B cell (primary cell): ENCODE measurements around the gene ALOX12.

Experiments
- EZH2 ChIP-seq: IDR thresholded peaks from 2 replicates; pipeline ENCODE4 v1.6.1; 2012; ENCODE audit warnings: borderline replicate concordance, low read depth, mild to moderate bottlenecking, moderate library complexity, low read length; ENCODE audit not compliant: insufficient read depth, poor library complexity, severe bottlenecking
- TF ChIP-seq, protein P1 (sequence below): fragments of 200-600 bp; IDR thresholded peaks from one replicate; pipeline ENCODE4 v1.8.0; 2022; ENCODE audit warnings: antibody characterized with exemption, mild to moderate bottlenecking

DNA sequence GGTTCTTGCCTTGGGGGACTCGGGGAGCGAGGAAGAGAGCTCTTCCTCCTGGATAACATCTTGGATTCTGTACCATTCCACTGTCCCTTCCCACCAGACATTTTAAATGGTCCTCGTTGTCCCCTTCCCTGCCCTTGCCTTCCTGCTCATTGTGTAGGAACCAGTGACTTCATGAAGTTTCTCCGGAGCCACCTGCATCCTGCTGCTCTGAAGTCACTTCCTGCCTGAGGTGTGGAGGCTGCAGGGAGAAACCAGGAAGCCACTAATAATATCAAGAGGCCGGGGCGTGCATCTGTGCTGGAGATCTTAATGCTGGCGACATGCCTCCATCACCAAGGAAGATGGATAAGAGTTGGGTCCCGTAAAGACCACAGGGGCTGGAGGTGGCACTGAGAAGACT, 33.8 kb downstream of the ALOX12 start:
- TF ChIP-seq, protein P1, sequence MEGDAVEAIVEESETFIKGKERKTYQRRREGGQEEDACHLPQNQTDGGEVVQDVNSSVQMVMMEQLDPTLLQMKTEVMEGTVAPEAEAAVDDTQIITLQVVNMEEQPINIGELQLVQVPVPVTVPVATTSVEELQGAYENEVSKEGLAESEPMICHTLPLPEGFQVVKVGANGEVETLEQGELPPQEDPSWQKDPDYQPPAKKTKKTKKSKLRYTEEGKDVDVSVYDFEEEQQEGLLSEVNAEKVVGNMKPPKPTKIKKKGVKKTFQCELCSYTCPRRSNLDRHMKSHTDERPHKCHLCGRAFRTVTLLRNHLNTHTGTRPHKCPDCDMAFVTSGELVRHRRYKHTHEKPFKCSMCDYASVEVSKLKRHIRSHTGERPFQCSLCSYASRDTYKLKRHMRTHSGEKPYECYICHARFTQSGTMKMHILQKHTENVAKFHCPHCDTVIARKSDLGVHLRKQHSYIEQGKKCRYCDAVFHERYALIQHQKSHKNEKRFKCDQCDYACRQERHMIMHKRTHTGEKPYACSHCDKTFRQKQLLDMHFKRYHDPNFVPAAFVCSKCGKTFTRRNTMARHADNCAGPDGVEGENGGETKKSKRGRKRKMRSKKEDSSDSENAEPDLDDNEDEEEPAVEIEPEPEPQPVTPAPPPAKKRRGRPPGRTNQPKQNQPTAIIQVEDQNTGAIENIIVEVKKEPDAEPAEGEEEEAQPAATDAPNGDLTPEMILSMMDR: no peak
- TF ChIP-seq EZH2: no peak
